Tongue (tissue), 2 donors: ENCODE measurements around the gene MAG. TPM values are rescaled to one million over a fixed set of nuclear protein-coding genes. Genes with fewer than 3 reads are reported as not detected.
"Not testable (repeated sequence)": the region's sequence is repeated elsewhere in the genome, so short reads cannot be mapped to it uniquely, and the experiment has no call there.

Experiments
- DNase-seq: peaks from one replicate; pipeline ENCODE4 v3.0.0-alpha.2; 2015
- total RNA-seq: library from RNA; depleted of rRNA; stranded (reverse); fragments of >200 nt; gene quantifications from one replicate; pipeline ENCODE4 v1.2.3, GENCODE V29; 2014

MAG gene
- total RNA-seq, 1 donor from 2014 or later = 2.3 TPM

DNA sequence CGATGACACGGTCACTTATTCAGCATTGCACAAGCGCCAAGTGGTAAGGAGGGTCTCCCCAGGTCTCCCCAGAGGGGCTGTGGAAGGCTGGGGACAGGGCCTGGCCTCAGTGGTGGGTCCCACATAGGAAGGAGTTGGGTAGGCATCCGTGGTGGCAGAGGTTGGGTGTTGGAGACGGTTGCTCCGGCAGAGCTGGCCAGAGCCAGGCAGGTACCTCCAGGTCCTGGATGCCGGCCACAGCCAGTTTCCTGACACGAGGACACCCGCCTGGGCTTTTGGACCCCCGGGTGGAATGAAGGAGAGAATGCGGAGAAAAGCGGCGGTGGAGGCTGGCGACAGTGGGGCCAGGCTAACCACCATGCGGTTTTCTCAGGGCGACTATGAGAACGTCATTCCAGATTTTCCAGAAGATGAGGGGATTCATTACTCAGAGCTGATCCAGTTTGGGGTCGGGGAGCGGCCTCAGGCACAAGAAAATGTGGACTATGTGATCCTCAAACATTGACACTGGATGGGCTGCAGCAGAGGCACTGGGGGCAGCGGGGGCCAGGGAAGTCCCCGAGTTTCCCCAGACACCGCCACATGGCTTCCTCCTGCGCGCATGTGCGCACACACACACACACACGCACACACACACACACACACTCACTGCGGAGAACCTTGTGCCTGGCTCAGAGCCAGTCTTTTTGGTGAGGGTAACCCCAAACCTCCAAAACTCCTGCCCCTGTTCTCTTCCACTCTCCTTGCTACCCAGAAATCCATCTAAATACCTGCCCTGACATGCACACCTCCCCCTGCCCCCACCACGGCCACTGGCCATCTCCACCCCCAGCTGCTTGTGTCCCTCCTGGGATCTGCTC is 54.5 kb downstream of the MAG start:
- no peak for DNase-seq

DNA sequence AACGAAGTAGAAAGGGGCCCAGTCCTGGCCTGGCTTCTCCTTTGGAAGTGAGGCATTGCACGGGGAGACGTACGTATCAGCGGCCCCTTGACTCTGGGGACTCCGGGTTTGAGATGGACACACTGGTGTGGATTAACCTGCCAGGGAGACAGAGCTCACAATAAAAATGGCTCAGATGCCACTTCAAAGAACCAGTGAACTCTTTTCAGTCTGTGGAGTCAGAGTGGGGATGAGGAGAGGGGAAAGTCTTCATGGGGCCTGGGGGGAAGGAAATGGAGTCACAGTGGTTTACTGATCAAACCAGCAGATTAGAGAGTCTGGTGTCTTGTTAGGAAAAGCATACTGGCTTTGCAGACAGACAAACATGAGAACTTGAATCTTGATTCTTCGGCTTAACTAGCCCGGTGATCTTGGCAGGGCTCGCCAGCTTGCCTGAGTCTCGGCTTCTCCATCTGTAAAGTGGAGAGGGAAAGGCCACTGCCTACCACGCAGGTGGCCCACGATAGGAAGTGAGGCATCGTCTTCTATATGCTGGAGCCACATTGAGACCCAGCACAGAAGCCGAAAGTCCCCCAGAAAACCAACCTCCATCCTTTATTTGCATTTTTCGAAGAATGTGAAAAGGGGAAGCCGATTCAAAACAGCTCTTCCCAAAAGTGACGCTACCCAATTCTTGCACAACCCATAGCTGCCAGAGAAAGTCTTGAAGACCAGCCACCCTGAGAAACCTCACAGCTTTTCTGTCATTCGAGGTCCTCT is 55.4 kb downstream of the MAG start, which contains the start of gene FFAR1:
TSS of gene FFAR1 (plus strand) at position 732 of the 759 bp plus-strand sequence. CDS start 3,650 bp downstream, outside the sequence.
- DNase-seq = no peak

GRCh38 chr19:35347930-35348298 is 56.0 kb downstream of the MAG start:
- no peak for DNase-seq

- DNase-seq = no peak
Measured at GRCh38 chr19:35348911-35349611, 57.1 kb downstream of the MAG start.

DNA sequence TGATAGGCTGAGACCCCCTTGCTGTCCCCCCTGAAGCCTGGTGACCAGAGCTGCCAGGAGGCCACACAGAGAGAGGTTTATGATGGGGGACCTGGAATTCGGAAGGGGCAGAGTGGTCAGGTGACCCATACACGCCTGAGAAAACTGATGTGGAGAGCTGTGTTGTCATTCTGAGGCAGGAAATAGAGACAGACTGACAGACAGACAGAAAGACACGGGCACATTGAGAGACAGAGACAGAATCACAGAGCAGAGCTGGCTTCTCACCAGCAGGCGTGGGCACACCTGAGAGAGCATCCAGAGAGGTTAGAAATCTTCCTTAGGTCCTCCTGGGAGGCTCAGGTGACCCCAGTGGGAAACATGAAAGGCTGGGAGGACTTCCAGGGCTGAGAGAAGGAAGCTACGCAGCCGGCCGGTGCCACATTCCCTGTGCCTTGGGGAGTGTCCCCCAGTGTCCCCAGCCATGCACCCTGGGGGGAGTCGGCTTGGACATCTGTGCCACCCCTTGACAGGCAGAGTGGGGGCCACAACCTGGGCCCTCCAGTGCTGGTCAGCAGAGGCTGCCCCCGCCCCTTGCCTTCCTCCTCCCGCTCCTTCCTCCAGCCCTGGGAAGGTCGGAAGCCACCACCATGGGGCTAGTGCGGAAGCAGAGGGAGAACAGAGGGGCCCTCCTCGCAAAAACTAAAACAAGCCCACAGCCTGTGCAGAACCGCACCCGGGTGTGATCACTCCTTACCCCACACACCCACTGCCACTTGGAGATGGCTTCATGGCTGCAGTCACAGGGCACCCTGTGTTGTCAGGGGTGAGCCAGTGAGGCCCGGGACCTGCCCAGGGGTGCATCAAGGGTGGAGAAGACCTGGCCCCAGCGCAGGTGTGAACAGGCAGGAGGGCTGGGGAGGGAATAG is 57.9 kb downstream of the MAG start:
- DNase-seq = no peak

DNA sequence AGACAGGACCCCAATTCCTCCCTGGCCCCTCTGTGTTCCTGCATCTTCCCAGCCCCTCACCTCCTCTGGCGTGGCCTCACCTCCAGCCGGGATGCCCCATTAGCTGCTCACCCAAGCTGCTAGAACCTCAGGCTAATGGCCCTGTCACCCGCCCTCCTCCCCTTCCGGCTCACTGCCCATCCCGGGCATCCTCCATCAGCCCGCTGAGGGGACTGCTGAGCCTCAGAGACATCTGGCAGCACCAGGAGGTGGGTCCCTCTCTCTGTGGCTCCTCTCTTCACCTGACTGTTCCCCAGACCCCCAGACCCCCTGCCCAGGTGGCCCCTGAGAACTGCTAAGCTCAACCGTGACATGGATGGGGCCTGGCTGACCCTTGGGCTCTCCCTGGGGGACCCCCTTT is 58.6 kb downstream of the MAG start:
- no peak for DNase-seq

DNA sequence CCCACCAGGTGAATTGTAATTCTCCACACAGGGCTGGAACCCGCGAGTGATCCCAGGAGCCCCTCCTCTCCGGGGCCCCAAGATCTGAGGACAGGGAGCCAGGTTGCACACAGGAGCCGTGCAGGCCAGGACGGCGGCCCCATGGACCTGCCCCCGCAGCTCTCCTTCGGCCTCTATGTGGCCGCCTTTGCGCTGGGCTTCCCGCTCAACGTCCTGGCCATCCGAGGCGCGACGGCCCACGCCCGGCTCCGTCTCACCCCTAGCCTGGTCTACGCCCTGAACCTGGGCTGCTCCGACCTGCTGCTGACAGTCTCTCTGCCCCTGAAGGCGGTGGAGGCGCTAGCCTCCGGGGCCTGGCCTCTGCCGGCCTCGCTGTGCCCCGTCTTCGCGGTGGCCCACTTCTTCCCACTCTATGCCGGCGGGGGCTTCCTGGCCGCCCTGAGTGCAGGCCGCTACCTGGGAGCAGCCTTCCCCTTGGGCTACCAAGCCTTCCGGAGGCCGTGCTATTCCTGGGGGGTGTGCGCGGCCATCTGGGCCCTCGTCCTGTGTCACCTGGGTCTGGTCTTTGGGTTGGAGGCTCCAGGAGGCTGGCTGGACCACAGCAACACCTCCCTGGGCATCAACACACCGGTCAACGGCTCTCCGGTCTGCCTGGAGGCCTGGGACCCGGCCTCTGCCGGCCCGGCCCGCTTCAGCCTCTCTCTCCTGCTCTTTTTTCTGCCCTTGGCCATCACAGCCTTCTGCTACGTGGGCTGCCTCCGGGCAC is 59.6 kb downstream of the MAG start:
- no peak for DNase-seq

DNA sequence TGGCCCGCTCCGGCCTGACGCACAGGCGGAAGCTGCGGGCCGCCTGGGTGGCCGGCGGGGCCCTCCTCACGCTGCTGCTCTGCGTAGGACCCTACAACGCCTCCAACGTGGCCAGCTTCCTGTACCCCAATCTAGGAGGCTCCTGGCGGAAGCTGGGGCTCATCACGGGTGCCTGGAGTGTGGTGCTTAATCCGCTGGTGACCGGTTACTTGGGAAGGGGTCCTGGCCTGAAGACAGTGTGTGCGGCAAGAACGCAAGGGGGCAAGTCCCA is 60.2 kb downstream of the MAG start:
- no peak for DNase-seq

DNA sequence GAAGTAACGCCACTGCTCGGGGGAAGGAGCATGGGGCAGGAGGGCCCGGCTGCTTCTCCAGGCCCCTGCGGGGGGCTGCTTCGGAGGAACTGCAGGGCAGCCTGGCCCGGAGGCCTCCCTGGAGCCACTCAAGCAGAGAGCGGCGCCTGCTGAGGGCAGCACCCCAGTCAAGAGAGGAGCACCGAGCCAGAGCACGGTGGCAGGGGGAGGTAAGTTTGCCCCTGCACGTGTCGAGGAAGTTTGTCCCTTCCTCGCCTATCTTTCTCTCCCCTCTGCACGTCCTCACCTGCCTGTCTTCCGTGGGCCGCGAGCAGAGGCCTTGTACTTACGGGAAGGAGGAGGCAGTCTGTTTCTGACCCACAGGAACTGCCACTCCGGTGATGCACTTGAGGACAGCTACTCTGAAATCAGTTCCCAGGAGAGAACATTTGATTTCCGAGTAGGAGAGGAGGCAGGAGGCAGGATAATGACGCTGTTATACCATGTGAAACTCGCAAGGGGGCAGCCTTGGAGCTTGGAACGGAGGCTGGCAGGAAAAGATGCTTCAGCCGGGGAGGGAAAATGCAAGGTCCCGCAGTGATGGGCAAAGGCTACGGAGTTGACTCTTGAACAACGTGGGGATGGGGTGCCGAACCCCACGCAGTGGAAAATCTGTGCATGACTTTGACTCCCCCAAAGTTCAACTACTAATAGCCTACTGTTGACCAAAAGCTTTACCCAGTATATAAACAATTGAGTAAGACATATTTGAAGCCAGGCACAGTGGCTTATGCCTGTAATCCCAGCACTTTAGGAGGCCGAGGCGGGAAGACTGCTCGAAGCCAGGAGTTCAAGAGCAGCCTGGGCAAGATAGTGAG is 60.7 kb downstream of the MAG start:
- peak; percentile 83 for DNase-seq

- DNase-seq = no peak
Measured at GRCh38 chr19:35353635-35354034, 61.7 kb downstream of the MAG start.

DNA sequence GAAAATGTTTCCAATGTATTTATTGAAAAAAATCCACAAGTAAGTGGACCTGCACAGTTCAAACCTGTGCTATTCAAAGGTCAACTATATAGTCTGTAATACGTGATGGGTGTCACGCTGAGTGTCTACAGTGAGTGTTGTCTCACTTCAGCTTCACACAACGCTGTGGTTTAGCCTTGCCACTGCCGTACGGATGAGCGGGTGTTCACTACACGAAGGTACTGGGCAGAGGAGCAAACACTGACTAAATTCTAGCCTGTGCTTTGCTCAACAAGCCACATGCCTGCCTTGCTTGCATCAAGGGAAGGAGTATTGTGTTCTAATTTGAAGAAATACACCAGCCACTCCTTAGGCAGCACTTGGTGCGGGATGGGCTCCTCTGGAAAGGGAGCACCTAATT is 62.9 kb downstream of the MAG start:
- no peak for DNase-seq

DNA sequence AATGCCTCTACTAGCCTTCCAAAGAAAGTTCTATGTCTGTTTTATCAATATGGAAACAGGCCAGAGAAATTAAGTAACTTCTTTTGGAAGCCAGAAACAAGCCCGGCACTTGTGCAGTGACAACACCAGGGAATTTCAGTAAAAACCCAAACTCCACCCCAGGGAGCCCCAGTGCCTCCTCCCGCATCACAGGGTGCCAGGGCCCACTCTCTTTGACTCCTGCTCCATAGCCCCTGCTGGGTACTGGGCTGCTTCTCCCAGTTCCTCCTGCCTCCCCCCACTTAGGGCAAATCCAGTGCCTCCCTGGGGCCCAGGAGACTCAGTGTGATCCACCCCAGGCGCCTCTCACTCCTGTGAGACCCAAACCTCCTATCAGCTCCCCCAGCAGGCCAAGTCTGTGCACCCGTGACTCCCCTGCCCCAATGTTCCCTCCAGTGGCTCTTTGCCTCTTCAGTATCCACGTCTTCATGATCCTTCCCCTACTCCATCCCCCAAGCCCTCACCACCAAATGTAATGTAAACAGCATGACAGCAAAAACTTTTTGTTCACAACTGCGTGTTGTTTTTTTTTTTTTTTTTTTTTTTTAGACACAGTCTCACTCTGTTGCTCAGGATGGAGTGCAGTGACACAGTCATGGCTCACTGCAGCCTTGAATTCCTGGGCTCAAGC is 64.0 kb downstream of the MAG start:
- DNase-seq = no peak

- peak; percentile 11 for DNase-seq
Measured at GRCh38 chr19:35357867-35358573, 66.1 kb downstream of the MAG start, which contains the start of gene FFAR3. TSS of gene FFAR3 (plus strand) at chr19:35358460. CDS start at chr19:35358891, 431 bp downstream.

- not testable (repeated sequence) for DNase-seq
Measured at GRCh38 chr19:35358834-35359233, 66.9 kb downstream of the MAG start.

DNA sequence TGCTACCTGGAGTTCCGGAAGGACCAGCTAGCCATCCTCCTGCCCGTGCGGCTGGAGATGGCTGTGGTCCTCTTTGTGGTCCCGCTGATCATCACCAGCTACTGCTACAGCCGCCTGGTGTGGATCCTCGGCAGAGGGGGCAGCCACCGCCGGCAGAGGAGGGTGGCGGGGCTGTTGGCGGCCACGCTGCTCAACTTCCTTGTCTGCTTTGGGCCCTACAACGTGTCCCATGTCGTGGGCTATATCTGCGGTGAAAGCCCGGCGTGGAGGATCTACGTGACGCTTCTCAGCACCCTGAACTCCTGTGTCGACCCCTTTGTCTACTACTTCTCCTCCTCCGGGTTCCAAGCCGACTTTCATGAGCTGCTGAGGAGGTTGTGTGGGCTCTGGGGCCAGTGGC is 67.4 kb downstream of the MAG start:
- not testable (repeated sequence) for DNase-seq

GRCh38 chr19:35360081-35360480 is 68.1 kb downstream of the MAG start:
- DNase-seq = not testable (repeated sequence)

- no peak for DNase-seq
Measured at GRCh38 chr19:35360880-35361420, 69.0 kb downstream of the MAG start.

GRCh38 chr19:35362261-35363000 is 70.5 kb downstream of the MAG start:
- DNase-seq = no peak
